Measurements from ENCODE around the gene HECTD4.

Gene HECTD4

GRCh38 chr12:112322882-112323547 is 59.2 kb downstream of the HECTD4 start:
- in situ Hi-C loops (cut with MboI; ENCODE audit: low sequenced_read_pairs) = no loop called here

GRCh38 chr12:112322441-112322840 is 59.8 kb downstream of the HECTD4 start:
- in situ Hi-C loops (cut with MboI; ENCODE audit: low sequenced_read_pairs) = no loop called here

GRCh38 chr12:112321245-112321644 is 61.0 kb downstream of the HECTD4 start:
- in situ Hi-C loops (cut with MboI; ENCODE audit: low sequenced_read_pairs) = no loop called here

GRCh38 chr12:112319395-112319794 is 62.8 kb downstream of the HECTD4 start:
- in situ Hi-C loops (cut with MboI; ENCODE audit: low sequenced_read_pairs) = no loop called here

DNA sequence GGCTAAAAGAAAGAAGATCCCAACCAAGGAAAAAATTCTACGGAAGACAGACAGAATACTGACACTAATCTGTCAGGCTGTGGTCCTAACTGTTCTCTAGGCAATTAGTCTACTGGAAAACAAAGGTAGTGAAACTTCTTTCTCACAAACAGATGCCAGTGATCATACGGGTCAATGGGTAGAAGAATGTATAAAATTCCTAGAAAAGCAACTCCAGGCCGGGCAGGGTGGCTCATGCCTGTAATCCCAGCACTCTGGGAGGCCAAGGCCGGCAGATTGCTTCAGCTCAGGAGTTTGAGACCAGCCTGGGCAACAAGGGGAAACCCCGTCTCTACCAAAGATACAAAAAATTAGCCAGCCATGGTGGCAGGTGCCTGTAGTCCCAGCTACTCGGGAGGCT is 64.8 kb downstream of the HECTD4 start:
- in situ Hi-C loops (cut with MboI; ENCODE audit: low sequenced_read_pairs) = no loop called here

DNA sequence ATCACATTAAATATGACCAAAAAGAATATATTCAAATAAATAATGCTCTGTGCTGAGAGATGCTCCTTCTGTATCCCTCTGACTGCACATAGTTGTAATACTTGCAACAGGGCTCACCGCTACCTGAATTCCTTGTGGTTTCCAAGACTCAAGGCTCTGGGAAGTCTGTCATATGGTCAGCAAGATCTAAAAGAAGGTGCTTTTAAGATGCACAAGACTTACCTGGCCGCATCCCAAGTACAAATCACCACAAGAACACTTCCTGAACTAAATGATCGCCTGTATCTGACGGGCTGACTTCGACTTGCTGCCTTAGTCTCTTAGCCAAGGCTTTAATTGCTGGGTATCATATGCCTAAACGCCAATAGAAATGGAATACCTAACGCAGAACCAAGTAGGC is 67.2 kb downstream of the HECTD4 start:
- in situ Hi-C loops (cut with MboI; ENCODE audit: low sequenced_read_pairs) = no loop called here

DNA sequence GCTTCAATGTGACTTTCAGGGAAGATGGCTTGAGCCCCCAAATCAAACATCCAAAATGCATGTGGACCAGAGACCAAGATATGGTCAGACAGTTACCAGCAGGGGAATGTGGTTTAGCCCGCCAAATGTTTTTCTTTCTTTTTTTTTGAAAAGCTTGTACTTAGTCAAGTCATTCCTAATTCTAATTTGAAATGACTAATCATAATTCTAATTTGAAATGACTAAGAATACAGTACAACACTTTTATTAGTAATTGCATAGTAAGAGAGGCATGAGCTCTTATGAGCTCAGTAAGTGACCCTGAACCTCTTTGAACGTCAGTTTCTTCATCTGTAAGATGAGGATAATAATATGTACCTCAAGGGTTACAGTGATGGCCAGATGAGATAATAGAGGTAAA is 72.4 kb downstream of the HECTD4 start:
- in situ Hi-C loops (cut with MboI; ENCODE audit: low sequenced_read_pairs) = no loop called here

DNA sequence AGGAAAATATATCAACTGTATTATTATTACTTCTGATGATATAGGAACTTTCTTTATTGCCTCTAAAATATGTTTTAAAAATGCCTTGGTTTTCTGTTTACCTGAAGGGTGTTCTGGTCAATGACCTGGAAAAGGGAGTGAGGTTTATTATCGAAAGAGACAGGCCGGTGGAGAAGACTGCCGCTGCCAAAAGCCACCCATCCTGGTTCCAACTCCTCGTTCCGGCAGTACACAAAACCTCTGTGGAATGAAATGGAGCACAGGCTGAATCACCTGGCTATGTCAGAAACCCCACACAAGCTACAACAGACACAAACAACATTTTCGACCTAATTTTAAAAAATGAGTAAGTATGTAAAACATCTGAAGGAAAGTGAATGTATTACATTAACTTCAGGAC is 73.6 kb downstream of the HECTD4 start:
- in situ Hi-C loops (cut with MboI; ENCODE audit: low sequenced_read_pairs) = no loop called here

GRCh38 chr12:112308161-112308560 is 74.1 kb downstream of the HECTD4 start:
- in situ Hi-C loops (cut with MboI; ENCODE audit: low sequenced_read_pairs) = no loop called here

DNA sequence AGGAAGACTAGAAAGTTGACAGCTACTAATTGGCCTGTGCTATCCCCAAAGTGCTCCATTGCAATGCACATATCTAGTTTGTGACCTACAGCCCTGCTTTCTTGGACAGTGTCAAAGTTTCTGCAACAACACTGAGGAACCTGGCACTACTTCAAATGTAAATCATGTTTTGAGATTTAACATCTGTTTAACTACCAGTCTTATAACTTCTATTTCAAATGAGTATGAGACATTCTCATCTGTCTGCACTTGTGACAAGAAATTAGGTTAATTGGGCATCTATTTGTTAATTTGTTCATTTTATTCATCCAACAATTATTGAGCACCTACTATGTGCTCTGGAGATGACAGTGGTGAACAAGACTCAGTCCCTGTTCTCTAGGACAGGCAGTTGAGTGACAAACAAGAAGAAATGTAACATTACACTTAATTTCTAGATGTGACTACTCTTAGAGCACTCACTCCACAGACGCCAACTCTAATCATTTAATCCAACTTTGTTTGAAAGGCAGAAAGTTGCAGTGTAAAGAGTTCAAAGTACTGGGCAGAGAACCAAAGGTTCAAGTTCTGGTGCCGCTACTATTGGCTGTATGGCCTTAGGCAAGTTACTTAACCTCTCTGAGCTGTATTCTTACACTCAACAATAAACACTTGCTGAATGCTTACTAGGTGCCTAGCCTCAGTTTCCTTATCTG is 74.8 kb downstream of the HECTD4 start:
- in situ Hi-C loops (cut with MboI; ENCODE audit: low sequenced_read_pairs) = no loop called here

DNA sequence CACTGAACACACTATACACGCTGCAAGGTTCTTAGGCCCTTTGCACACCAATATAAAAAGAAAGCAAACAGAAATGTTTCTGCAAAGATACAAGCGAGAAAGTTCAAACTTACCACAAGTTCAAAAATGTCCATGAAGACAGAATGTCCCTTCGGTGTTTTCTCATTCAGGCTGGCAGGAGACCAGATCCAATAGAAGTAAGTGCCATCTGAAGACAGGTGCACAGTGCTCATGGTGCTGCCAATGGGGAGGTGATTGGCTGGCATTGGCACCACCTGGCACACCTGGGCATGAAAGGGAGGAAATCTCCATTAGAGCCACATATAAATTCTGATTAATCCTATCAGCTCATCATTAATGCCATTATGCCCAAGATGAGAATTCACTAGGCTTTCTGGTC is 76.3 kb downstream of the HECTD4 start:
- in situ Hi-C loops (cut with MboI; ENCODE audit: low sequenced_read_pairs) = no loop called here

DNA sequence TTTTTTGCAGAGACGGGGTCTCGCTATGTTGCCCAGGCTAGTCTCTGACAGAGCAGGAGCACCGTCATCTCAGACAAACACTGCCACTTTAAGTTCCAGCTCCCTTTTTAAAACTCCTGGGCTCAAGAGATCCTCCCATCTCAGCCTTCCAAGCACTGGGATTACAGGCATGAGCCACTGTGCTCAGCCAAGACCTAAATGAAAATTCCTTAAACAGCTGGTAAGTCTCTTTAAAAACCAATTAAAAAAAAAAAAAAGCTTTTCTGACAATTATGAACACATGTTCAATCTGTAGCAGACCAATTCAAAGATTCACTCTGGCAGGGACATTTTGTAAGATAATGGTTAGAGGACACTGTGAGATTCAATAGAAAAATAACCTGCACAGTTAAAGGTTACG is 77.8 kb downstream of the HECTD4 start:
- in situ Hi-C loops (cut with MboI; ENCODE audit: low sequenced_read_pairs) = no loop called here

GRCh38 chr12:112303799-112304198 is 78.4 kb downstream of the HECTD4 start:
- in situ Hi-C loops (cut with MboI; ENCODE audit: low sequenced_read_pairs) = no loop called here

DNA sequence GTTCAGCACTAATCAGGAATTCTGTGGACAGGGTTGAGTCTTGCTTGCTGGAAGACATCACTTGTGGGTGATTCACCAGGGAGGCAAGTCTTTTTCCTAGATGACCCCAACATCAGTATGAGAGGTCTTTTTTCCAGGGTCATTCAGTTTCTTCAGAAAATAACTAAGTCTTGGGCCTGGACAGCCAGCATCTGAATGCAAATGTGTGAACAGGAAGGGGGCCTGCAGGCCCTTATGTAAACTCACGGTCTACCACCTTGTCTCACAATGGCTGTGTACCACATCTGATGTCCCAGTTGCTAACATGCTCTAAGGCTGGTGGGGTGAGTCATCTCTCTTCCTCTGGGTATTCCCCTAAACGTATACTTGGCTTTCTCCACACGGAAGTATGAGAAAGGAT is 79.2 kb downstream of the HECTD4 start:
- in situ Hi-C loops (cut with MboI; ENCODE audit: low sequenced_read_pairs) = no loop called here

GRCh38 chr12:112299704-112300103 is 82.5 kb downstream of the HECTD4 start:
- in situ Hi-C loops (cut with MboI; ENCODE audit: low sequenced_read_pairs) = no loop called here

GRCh38 chr12:112297188-112297587 is 85.0 kb downstream of the HECTD4 start:
- in situ Hi-C loops (cut with MboI; ENCODE audit: low sequenced_read_pairs) = no loop called here

GRCh38 chr12:112296183-112296582 is 86.0 kb downstream of the HECTD4 start:
- in situ Hi-C loops (cut with MboI; ENCODE audit: low sequenced_read_pairs) = no loop called here

DNA sequence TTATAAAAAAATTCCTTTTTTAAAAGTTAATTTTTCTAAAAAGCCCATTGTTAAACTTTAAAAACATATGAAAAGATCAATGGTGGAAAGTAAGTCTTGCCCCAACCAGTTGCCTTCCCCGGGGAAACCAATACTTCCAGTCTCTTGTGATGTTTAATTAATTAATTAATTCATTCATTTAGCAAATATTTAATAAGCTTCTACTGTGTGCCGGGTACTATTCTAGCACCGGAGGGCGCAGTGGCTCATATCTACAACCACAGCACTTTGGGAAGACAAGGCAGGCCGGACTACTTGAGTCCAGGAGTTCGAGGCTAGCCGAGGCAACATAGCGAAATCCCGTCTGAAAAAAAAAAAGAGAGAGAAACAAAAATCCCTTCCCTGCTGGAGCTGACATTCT is 87.4 kb downstream of the HECTD4 start:
- in situ Hi-C loops (cut with MboI; ENCODE audit: low sequenced_read_pairs) = no loop called here

DNA sequence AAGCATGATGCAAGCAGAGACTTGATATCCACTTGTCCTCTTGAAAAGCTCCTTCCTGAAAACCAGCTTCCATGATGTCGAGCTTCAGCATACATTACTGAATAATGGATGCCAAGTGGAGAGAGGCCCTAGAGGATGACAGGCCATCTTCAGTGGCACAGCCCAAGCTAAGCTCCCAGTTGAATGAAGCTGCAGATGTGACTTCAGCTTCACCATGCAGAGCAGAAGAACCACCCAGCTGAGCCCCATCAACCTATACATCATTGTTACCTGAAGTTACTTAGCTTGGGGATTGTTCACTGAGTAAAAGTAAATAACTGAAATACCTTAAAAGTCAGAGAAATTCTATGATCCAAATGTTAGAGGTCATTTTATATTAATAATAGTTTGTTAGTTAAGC is 93.6 kb downstream of the HECTD4 start:
- in situ Hi-C loops (cut with MboI; ENCODE audit: low sequenced_read_pairs) = no loop called here

DNA sequence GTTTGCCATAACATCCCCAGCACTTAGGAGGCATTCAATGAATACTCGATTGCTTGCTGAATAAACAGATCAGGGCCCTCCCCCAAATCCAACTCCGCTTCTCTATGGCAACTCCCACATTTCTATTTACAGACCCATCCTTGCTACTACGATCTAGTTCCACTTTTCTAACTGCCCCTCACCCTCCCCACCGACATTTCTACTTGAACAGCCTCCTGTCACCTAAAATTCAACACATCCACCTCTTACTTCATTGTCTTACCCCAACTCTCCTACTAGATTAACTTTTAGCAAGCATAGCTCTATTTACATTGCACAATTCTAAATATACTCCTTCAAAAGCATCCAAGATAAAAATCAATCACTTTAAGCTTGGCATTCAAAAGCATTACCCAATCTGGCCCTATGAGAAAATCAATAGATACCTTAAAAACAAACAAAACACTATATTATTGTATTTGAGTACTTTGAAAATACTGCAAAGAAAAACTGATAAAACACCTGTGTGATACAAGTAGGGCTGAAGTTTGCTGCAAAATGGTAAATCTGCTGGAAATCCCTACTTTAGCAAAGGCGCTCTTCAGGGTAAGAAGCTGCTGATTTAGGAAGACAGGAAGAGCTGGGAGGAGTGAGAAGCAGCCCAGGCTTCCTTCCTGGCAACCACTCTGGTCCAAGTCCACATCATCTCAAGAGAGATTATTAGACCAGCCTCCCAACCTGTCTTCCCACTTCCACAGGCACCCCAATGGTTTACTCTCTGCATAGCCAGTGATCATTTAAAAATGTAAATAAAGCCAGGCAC is 96.4 kb downstream of the HECTD4 start:
- in situ Hi-C loops (cut with MboI; ENCODE audit: low sequenced_read_pairs) = no loop called here

- in situ Hi-C loops (cut with MboI; ENCODE audit: low sequenced_read_pairs) = no loop called here
These were observed 98.7 kb downstream of the HECTD4 start for GRCh38 chr12:112283546-112283945.

DNA sequence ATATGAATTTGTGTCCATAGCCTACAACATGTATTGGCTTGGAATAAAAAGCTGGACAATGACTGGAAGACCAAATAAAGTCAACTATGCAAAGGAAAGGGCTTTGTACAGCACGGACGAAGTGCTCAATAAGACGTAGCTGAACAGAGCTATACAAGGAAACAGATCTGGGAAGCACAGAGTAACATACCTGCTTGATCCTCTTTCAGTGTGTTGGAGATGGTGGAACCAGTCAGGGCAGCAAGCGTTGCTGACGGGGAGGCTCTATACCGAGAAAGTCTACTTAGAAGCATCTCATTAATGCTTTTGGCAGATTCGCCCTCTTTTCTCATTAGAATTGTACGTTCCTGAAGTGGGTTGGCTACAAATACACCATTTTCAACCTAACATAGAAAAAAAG is 99.3 kb downstream of the HECTD4 start:
- in situ Hi-C loops (cut with MboI; ENCODE audit: low sequenced_read_pairs) = no loop called here
